ENCODE results near the gene SORCS1.

- TF ChIP-seq POLR2A (IDR thresholded peaks at IDR 0.05; ENCODE audit: borderline replicate concordance, extremely low read depth, insufficient read depth, insufficient read length) (no peak), CTCF (IDR thresholded peaks at IDR 0.05 in 2 of 3, conservative IDR thresholded peaks at IDR 0.05 in 1 of 3; ENCODE audit: borderline replicate concordance in 1 of 3, insufficient read depth in 1 of 3, low read depth in 2 of 3, low read length in 2 of 3) (no peak), RAD21 (IDR thresholded peaks at IDR 0.05; ENCODE audit: low read depth) (no peak), POLR2AphosphoS5 (IDR thresholded peaks at IDR 0.05; ENCODE audit: low read depth, low read length) (no peak), EZH2 (IDR thresholded peaks at IDR 0.05) (no peak), REST (IDR thresholded peaks at IDR 0.05; ENCODE audit: low read depth) (no peak), EZH2phosphoT487 (IDR thresholded peaks at IDR 0.05; ENCODE audit: borderline replicate concordance) (no peak), CBX3 (IDR thresholded peaks at IDR 0.05; ENCODE audit: low read depth) (no peak), MAX (IDR thresholded peaks at IDR 0.05) (no peak), ATF3 (IDR thresholded peaks at IDR 0.05) (no peak), FOSL1 (IDR thresholded peaks at IDR 0.05; ENCODE audit: low read depth) (no peak), CEBPB (IDR thresholded peaks at IDR 0.05; ENCODE audit: low read depth) (no peak), SRF (IDR thresholded peaks at IDR 0.05; ENCODE audit: low read depth) (no peak)
Measured at GRCh38 chr10:106537866-106538265, 626.6 kb downstream of the SORCS1 start.

All from HCT116 (cell line).